Astrocyte of the spinal cord (primary cell): ENCODE measurements around the gene ITIH3.

Experiments
- DNase-seq: peaks from one replicate; pipeline ENCODE4 v3.0.0; 2011; ENCODE audit warnings: low read depth, low spot score
- H3K4me3 ChIP-seq: 2 replicates; pipeline ENCODE4 v1.5.1; 2011; ENCODE audit warnings: low read depth, mild to moderate bottlenecking, low read length, moderate library complexity
- CTCF ChIP-seq: IDR thresholded peaks from 2 replicates; pipeline ENCODE4 v1.5.1; 2012; ENCODE audit warnings: low read depth, mild to moderate bottlenecking, low read length, inconsistent platforms
- in situ Hi-C: cut with HindIII; loops from 2 replicates; pipeline ENCODE4 v1.10.0; 2017; ENCODE audit warnings: low sequenced_read_pairs

ITIH3 gene

DNA sequence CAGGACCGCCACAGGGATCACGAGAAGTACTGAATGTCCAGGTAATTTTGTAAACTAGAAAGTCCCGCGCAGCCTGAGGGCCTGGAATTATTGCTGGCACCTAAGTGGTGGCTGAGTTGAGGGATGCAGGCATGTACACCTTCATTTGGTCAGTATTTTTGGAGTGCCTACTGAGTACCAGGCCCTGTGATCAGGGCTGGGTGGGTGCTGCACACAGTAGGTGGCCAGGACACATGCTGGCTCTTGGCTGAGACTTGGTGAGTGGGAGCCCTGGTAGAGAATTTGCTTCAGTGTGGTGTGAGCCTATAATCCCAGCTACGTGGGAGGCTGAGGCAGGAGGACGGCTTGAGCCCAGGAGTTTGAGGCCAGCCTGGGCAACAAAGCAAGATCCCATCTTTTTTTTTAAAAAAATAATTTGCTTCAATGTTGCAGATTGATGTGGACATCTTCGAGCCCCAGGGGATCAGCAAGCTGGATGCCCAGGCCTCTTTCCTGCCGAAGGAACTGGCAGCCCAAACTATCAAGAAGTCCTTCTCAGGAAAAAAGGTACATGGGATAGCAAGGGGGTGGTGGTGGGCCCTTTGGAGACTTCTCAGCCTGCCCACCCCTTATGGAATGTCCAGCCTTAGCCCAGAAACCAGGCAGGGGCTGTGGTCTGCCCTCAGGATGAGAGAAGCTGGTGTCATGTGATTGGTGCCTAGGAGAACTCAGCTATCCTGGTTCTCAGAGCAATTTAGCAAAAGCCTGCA, 14.6 kb upstream of the ITIH3 start:
- DNase-seq: no peak
- in situ Hi-C loops: no loop called here
- TF ChIP-seq CTCF: no peak
- no peak overlapping the region for H3K4me3 ChIP-seq

DNA sequence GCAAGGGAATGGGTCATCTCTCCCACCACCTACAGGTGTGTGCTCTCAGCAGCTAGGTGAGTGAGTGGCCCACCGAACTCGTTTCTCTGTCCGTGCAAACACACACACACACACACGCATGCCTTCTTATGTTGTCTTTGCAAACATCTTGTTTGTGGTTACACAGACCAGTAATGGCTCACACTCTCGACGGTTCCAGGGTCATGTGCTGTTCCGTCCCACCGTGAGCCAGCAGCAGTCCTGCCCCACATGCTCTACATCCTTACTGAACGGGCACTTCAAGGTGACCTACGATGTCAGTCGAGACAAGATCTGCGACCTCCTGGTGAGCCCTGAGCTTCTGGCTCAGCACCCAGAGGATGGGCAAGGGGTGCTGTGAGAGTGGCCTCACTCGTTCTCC, 12.9 kb upstream of the ITIH3 start:
- H3K4me3 ChIP-seq: no peak overlapping the region
- DNase-seq: no peak
- in situ Hi-C loops: no loop called here
- TF ChIP-seq CTCF: no peak

GRCh38 chr3:52782412-52783210, 12.0 kb upstream of the ITIH3 start:
- no peak overlapping the region for H3K4me3 ChIP-seq
- no peak for DNase-seq
- in situ Hi-C loops: no loop called here
- no peak for TF ChIP-seq CTCF

GRCh38 chr3:52783211-52783555, 11.4 kb upstream of the ITIH3 start:
- DNase-seq: no peak
- no peak overlapping the region for H3K4me3 ChIP-seq
- in situ Hi-C loops: no loop called here
- TF ChIP-seq CTCF: no peak

GRCh38 chr3:52784021-52784621, 10.5 kb upstream of the ITIH3 start:
- no peak overlapping the region for H3K4me3 ChIP-seq
- no peak for TF ChIP-seq CTCF
- no peak for DNase-seq
- in situ Hi-C loops: no loop called here

DNA sequence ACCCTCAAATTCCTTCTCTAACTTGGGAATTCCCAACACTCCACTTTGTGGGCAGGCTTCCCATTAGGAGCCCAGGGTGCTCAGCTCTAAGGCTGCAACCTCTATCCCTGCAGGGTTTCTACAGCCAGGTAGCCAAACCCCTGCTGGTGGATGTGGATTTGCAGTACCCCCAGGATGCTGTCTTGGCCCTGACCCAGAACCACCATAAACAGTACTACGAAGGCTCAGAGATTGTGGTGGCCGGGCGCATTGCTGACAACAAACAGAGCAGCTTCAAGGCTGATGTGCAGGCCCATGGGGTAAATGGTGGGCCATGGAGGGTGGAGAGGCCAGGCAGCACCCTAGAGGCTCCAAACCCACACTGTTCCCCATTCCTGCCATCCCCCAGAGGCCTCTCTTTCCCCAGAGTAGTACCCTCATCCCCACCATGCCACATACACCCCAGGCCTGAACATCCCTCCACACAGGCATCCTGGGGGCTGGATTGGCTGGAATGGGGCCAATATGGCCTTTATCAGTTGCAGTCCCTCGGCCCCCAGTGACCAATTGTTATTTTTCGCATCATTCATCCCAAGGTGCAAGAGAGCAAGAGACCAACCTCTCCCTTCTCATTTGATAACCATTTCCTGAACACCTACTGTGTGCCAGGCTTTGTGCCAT, 9.5 kb upstream of the ITIH3 start:
- no peak for TF ChIP-seq CTCF
- H3K4me3 ChIP-seq: no peak overlapping the region
- in situ Hi-C loops: no loop called here
- DNase-seq: no peak
